Esophagus muscularis mucosa (tissue), 4 donors: ENCODE measurements around the gene HOXD11. TPM values are rescaled to one million over a fixed set of nuclear protein-coding genes. Genes with fewer than 3 reads are reported as not detected.

Experiments
- DNase-seq: peaks from one replicate; pipeline ENCODE4 v3.0.0-alpha.2; 2017; ENCODE audit errors: extremely low spot score
- H3K27ac ChIP-seq, 4 donors: fragments of 200-600 bp; sonication (generic); replicated peaks in 1 of 4; 1 replicate in 3 of 4; 2 replicates in 1 of 4; pipeline ENCODE4 v1.5.1; 2016 to 2019; ENCODE audit warnings: mild to moderate bottlenecking in 1 of 4
- H3K27me3 ChIP-seq, 4 donors: fragments of 200-600 bp; sonication (generic); one replicate each; pipeline versions ENCODE4 v1.5.1 to v1.6.0; 2016 to 2019
- H3K36me3 ChIP-seq, 4 donors: fragments of 200-600 bp; sonication (generic); one replicate each; pipeline ENCODE4 v1.5.1; 2016 to 2019
- H3K4me1 ChIP-seq, 4 donors: fragments of 200-600 bp; sonication (generic); one replicate each; pipeline ENCODE4 v1.5.1; 2016 to 2019
- H3K4me3 ChIP-seq, 4 donors: fragments of 200-600 bp; sonication (generic); 1 replicate in 2 of 4; 2 replicates in 2 of 4; pipeline ENCODE4 v1.5.1; 2016 to 2019; ENCODE audit warnings: mild to moderate bottlenecking in 4 of 4, moderate library complexity in 1 of 4
- H3K9me3 ChIP-seq, 4 donors: fragments of 200-600 bp; sonication (generic); 1 replicate in 3 of 4; 2 replicates in 1 of 4; pipeline ENCODE4 v1.5.1; 2016 to 2019
- CTCF ChIP-seq, 3 experiments: fragments of 200-600 bp in 2 of 3; fragments of 450-650 bp in 1 of 3; sonication (generic) in 2 of 3; IDR thresholded peaks; one replicate each; pipeline ENCODE4 v1.5.1; 2017 to 2019; ENCODE audit warnings: antibody characterized with exemption in 3 of 3, mild to moderate bottlenecking in 2 of 3, moderate library complexity in 1 of 3
- EP300 ChIP-seq: sonication (generic); formaldehyde crosslinking; IDR thresholded peaks from one replicate; pipeline ENCODE4 v1.6.1; 2017; ENCODE audit warnings: antibody characterized with exemption
- POLR2A ChIP-seq: fragments of 450-650 bp; IDR thresholded peaks from one replicate; pipeline ENCODE4 v1.6.1; 2017; ENCODE audit warnings: antibody characterized with exemption, moderate library complexity, mild to moderate bottlenecking, low read depth
- POLR2AphosphoS5 ChIP-seq, 2 donors: sonication (generic); formaldehyde crosslinking; IDR thresholded peaks; one replicate each; pipeline ENCODE4 v1.6.1; 2017; ENCODE audit warnings: antibody characterized with exemption in 2 of 2
- WGBS: methylation state at CpG from one replicate; pipeline ENCODE4 v1.1.5; 2018; 5-methylcytosine and 5-hydroxymethylcytosine counted together
- intact Hi-C: fragments of 100-400 bp; cut with DNase I; formaldehyde crosslinking; loops from one replicate; pipeline ENCODE4 v1.15.1; 2023
- total RNA-seq, 4 donors: library from RNA; depleted of rRNA; stranded (reverse); fragments of >200 nt; gene quantifications; one replicate each; pipeline versions ENCODE4 v1.1.0 to v1.2.1, GENCODE V29; 2016

HOXD11 gene
- total RNA-seq, 4 donors from 2014 or later: not detected

DNA sequence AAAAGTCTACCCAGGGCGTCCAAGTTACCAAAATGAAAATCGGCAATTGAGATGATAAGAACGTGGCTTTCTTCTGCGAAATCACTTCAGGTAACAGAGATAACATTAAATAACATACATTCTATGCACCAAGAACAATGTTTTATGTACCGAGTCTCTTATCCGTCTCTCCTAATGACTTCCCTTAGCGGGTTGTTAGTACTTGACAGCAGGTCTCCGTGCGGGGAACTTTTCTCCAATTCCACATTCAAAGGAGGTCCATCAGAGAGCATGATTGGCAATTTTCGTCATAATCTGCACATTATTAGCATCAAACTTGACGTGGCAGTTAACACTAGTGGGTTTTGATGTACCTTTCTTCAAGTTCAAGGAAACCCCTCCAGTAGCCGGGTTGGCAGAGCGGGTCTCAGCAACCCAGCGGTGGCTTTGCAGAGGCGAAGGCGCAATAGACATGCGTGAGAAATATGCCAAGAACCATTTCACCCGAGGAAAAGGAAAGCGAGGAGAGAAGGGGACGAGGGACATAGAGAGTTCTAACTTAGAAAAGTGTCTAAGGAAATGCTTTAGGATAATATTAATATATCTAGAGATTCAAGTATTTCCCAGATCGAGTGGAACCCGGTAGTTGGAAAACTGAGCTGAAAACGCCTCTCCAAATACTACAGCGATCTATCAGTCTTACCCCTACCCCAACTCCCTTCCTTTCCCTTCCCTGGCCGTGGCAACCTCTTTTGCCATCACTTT lies 28.4 kb upstream of the HOXD11 start:
- peaks cover 0 to 3% (median 0%) of the 10 kb centered on the region in 4 donors for H3K9me3 ChIP-seq
- H3K27me3 ChIP-seq: peaks cover 0 to 100% (median 90%) of the 10 kb centered on the region in 4 donors
- WGBS: 13% methylated on average over 25 of the region's 25 CpGs
- no peak overlapping the region for H3K4me3 ChIP-seq
- H3K36me3 ChIP-seq: no peaks in the 10 kb centered on the region
- TF ChIP-seq CTCF (IDR thresholded peaks at IDR 0.05) (no peak), POLR2AphosphoS5 (IDR thresholded peaks at IDR 0.05) (no peak), EP300 (no peak), POLR2A (no peak)
- DNase-seq: no peak
- H3K27ac ChIP-seq: no peak overlapping the region
- intact Hi-C loops: loop anchor here (5.0 kb wide), 1 partner anchor 711 kb away; no protein-coding TSS in a partner anchor
- peaks cover 18 to 42% (median 37%) of the 10 kb centered on the region in 4 donors for H3K4me1 ChIP-seq

GRCh38 chr2:176079285-176079830 lies 27.7 kb upstream of the HOXD11 start:
- no peak for TF ChIP-seq POLR2A
- TF ChIP-seq CTCF (IDR thresholded peaks at IDR 0.05): no peak
- peaks cover 18 to 43% (median 40%) of the 10 kb centered on the region in 4 donors for H3K4me1 ChIP-seq
- no peak for DNase-seq
- H3K27me3 ChIP-seq: peaks cover 0 to 100% (median 90%) of the 10 kb centered on the region in 4 donors
- peaks cover 0 to 3% (median 0%) of the 10 kb centered on the region in 4 donors for H3K9me3 ChIP-seq
- no peaks in the 10 kb centered on the region for H3K36me3 ChIP-seq
- H3K4me3 ChIP-seq: peak overlapping the region in 3 of 4 donors; percentile 25 to 40 (median 36)
- no peak overlapping the region for H3K27ac ChIP-seq
- intact Hi-C loops: loop anchor here (5.0 kb wide), 1 partner anchor 712 kb away; no protein-coding TSS in a partner anchor
- WGBS: 2% methylated on average over 30 of the region's 30 CpGs

DNA sequence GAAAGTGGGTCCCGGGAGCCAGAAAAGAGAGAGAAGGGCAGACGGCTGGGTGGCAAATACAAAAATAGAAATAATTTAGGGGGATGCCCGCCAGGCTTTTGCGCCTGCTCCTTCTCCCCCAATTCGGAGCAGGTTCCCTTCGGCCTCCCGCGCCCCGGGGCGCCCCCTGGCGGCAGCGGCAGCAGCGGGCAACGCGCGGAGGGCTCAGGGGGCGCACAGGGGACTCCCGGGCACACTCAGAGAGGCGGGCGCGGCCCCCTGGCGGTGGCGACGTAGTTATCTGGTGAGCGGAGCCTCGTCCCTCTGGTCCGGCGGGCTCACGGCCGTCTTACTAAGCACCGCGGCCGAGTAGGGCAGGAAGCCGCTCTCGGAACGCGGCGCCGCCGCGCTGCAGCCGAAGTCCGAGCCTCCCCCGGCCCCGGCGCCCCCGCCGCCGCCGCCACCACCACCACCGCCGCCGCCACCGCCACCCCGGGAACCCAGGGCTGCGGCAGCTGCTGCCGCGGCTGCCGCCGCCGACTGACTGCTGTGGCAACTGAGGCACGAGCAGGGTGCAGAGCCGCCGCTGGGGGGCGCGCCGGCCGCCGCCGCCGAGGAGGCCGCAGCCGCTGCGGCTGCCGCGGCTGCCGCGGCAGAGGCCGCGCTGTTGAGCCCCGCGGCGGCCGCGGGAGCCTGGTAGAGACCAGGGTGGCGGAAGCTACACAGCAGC lies 27.1 kb upstream of the HOXD11 start:
- intact Hi-C loops: loop anchor here (5.0 to 10.0 kb wide), 2 partner anchors 713 to 1745 kb away; partner anchors contain the start of gene SP9
- Histone ChIP-seq H3K4me3 (peak overlapping the region; percentile 26 to 48 (median 38)), H3K27me3 (peaks cover 0 to 100% (median 89%) of the 10 kb centered on the region in 4 donors), H3K27ac (no peak overlapping the region), H3K4me1 (peaks cover 18 to 49% (median 45%) of the 10 kb centered on the region in 4 donors), H3K9me3 (peaks cover 0 to 3% (median 0%) of the 10 kb centered on the region in 4 donors), H3K36me3 (no peaks in the 10 kb centered on the region)
- no peak for TF ChIP-seq POLR2A
- no peak for TF ChIP-seq EP300
- peak in 1 of 3 experiments; percentile 54 for TF ChIP-seq CTCF (IDR thresholded peaks at IDR 0.05)
- TF ChIP-seq POLR2AphosphoS5 (IDR thresholded peaks at IDR 0.05): no peak
- 2% methylated on average over 22 of the region's 86 CpGs for WGBS
- DNase-seq: no peak

DNA sequence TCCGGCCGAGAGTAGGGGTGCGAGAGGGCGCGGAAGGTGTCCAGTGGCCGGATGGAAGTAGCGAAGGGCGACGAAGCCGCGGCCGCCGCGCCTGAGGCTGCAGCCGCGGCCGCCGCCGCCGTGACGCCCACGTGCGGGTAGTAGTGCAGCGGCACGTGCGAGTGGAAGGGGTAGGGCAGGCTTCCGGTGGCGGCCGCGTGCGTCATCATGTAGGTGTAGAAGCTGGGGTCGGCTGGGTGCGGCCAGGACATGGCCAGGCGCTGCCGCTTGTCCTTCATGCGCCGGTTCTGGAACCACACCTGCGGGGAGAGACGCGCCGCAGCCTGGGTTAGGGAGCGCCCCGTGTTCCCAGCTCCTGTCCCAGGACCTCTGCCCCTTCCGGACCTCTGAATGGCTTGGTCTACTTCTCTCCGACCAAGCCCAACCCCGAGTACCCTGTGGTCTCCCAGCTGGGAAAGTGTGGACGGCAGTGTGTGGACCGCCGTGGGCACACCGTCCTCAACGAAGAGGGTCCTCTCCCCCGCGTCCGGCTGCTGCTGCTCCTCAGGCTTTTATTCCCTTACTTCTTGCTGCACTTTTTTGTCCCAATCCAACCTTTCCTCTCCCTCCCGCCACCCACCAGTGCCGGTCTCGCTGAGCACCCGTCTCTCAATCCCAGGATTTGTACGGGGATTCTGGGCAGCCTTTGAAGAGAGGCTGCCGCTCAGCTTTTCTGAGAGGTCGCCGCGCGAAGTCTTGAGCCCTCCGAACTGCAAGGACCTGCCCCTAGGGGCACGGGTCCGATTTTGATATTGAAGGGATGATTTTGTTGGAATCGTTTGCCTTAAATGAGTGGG lies 26.3 kb upstream of the HOXD11 start:
- H3K27me3 ChIP-seq: peaks cover 0 to 100% (median 90%) of the 10 kb centered on the region in 4 donors
- peaks cover 0 to 3% (median 0%) of the 10 kb centered on the region in 4 donors for H3K9me3 ChIP-seq
- no peaks in the 10 kb centered on the region for H3K36me3 ChIP-seq
- 8% methylated on average over 36 of the region's 68 CpGs for WGBS
- peaks cover 18 to 56% (median 53%) of the 10 kb centered on the region in 4 donors for H3K4me1 ChIP-seq
- H3K4me3 ChIP-seq: peak overlapping the region; percentile 26 to 48 (median 38)
- TF ChIP-seq POLR2A (no peak), EP300 (no peak), CTCF (IDR thresholded peaks at IDR 0.05) (no peak), POLR2AphosphoS5 (IDR thresholded peaks at IDR 0.05) (no peak)
- intact Hi-C loops: loop anchor here (10.0 kb wide), 1 partner anchor 1746 kb away; the partner anchor contains the start of gene SP9
- no peak for DNase-seq
- H3K27ac ChIP-seq: no peak overlapping the region
